LNCAP (cell line): Measurements from ENCODE around the gene UPP1.

Source experiments
- TF ChIP-seq, protein P1 (sequence below): fragments of 450-650 bp; IDR thresholded peaks from 2 replicates; pipeline ENCODE4 v1.5.1; 2017; ENCODE audit warnings: mild to moderate bottlenecking

The UPP1 gene

DNA sequence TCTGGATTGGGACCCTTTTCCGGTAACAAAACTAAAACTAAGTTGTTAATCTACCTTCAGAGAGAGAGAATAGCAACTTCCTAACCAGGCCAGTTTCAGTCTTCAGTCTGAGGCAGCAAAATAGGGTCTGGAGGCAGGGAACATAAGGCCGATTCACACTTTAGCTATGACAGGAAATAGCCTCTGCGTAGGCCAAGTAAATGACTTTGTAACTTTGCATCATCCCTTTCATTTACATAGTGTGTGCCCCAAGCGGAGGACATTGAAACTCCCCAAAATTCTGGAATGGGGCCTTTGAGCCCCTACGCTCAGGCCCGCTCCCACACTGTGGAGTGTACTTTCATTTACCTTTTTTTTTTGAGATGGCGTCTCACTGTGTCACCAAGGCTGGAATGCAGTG is 1.7 kb upstream of the UPP1 start:
- TF ChIP-seq, protein P1, sequence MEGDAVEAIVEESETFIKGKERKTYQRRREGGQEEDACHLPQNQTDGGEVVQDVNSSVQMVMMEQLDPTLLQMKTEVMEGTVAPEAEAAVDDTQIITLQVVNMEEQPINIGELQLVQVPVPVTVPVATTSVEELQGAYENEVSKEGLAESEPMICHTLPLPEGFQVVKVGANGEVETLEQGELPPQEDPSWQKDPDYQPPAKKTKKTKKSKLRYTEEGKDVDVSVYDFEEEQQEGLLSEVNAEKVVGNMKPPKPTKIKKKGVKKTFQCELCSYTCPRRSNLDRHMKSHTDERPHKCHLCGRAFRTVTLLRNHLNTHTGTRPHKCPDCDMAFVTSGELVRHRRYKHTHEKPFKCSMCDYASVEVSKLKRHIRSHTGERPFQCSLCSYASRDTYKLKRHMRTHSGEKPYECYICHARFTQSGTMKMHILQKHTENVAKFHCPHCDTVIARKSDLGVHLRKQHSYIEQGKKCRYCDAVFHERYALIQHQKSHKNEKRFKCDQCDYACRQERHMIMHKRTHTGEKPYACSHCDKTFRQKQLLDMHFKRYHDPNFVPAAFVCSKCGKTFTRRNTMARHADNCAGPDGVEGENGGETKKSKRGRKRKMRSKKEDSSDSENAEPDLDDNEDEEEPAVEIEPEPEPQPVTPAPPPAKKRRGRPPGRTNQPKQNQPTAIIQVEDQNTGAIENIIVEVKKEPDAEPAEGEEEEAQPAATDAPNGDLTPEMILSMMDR = no peak

DNA sequence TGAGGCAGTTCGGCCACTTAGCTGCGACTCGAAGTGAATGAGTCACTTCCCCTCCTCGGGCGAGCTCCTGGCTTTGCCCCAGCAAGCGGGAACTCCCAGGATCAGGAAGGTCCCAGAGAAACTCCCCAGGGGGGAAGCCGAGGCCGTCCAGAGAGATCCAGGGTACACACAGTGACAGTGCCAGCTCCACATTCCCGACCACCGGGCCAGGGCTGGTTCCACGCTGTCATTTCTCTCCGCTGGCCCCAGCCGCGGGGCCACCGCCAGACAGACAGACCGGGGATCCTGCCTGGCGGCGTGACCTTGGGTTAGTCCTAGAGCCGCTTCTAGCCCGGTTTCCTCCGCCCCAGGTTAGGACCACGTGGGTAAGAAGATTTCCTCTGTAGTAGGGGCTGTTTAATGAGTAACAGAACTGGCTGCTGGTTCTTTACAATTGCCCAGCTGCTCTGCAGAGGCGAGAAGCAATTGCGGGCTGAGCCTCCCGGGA is 463 bp upstream of the UPP1 start:
- TF ChIP-seq, protein P1 = no peak

DNA sequence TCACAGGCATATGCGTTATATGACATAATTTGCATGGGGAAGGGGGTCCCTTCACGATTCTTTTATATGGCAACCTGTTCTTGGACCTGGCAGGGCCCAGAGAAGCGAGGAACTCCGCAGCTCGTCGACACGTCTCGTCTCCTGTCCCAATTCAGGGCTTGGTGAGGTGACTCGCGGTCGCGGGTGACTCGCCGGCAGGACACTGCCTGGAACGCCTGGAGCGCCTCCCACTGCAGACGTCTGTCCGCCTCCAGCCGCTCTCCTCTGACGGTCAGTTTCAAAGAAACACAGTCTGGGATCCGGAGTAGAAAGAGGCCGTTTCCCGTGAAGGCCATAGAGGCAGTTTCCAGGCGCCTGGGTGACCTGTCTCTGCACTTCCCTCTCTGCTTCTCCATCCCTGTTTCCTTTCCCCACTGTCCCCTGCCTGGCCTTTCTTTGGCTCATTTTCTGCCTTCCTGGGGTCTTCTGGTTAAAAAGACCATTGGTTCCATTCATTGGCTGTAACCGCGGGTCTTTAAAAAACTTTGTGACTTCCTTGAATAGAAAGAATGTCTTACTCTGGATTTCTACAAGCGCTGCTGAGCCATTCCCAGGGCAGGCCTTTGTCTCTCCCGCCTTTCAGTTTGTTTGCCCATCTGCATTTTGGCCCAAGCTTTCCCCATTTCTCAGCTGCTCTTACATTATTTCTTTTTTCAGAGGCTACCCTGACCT is 1.2 kb downstream of the UPP1 start:
- TF ChIP-seq, protein P1 = no peak

DNA sequence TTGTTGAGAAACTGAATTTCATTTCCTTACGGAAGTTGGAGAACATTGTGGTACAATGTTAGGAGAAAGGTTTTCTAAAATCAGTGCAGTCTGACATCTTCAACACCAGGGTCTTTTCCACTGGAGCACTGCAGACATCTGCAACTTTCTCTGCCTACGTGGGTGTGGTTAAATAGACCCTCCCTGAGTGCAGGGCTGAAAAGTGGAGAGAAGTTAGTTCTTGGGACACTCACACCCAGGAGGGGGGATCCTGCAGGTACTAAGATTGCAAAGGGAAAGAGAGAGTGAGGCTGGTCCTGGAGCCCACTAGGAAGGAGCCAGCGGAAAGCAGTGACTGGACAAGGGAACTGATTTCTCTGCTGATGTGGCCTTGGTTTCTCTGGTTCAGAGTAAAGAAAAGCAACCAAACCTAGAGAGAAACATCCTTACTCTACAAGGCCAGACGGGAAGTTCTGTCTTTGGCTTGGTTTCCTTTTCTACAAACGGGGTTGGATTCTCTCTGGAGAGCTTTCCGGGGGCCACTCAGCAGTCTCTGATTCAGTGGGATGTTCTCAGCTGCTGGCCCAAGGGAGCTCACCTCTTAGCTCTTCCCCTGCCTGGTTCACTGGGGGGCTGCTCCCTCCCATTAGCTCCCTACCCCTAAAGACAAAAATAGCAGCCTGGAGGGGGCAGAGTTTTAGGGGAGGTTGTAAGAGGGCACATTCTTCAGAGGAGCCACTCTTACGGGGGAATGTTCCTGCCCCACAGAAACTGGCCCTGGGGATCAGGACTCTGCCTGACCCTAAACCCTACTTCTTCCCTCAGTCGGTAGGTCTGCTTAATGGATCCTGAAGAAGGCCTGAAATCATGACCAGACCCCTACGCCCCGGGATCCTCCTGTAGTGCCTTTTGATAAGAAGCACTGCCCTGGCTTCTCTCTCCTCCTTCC is 2.7 kb downstream of the UPP1 start:
- TF ChIP-seq, protein P1 = no peak

DNA sequence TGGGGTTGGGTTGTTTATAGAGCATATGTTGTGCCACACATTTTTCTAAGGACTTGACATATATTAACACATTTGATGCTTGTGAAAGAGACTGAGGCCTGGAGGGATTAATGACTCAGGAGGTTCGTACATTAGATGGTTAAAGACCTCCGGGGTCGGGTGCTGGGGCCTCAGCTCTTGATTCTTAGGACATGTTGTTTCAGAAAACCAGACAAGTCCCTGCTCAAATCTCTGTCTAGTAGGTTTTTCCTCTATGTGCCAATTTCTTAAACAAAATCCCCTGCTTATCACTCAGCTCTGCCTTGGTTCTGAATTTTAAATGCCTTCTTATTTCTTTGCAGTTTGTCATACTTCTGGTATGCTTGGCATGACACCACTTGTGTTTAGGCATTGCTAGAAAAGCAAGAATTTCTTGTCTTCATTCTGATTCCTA is 5.8 kb downstream of the UPP1 start:
- TF ChIP-seq, protein P1 = no peak

DNA sequence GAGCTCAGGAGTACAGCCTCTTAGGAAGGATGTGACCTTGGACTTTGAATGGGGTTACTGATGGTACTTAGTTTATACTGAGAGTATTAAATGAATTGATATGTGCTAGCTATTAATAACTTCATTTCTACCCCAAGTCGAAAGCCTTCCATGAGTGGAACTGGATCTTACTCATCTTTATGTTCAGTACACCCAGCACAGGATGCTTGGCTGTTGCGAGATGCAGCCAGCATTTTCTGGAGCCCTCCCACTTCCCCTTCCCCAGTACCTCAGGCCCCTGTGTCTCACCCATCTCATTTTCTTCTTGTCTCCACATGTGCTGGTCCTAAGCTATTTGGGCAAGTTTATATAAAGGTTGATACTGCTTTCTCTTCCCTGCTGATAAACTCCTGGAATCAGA is 7.2 kb downstream of the UPP1 start:
- TF ChIP-seq, protein P1 = no peak

DNA sequence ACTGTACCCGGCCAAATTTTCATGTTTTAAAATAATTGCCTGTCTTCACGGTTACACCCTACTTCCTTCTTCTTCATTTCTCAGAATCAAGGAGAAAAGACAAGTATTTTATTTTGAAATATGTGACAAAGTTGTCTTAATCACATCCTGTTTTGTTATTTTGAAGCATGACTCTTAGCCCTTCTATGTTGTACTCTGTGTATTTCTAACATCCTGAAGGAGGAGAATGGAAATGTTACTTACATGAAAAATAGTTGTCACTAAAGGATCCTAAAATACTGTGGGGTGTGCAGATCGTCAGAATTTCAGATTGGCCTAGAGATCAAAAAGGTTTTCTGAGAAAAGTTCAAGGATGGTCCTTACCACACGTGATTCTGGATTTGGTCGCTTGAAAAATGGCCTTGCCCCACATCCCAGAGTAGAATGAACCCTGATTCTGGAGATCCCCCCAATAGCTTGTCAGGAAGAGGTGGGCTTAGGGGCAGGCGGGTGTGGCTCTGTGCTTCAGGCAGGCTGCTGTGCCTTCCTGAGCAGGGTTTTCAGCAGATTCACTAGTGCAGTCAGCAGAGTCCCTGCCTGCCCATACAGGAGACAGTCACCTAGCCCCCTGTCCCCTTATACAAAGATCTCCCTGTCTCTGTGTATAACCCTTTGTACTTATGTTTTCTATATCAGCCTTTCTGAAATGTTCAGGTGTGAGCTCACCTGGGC is 8.6 kb downstream of the UPP1 start:
- TF ChIP-seq, protein P1 = no peak
